ENCODE measurements around the gene BLACAT1. TPM values are rescaled to one million over a fixed set of nuclear protein-coding genes. Genes with fewer than 3 reads are reported as not detected.

BLACAT1 gene
- total RNA-seq, 1 experiment from 2014 or later = 13.5 TPM

DNA sequence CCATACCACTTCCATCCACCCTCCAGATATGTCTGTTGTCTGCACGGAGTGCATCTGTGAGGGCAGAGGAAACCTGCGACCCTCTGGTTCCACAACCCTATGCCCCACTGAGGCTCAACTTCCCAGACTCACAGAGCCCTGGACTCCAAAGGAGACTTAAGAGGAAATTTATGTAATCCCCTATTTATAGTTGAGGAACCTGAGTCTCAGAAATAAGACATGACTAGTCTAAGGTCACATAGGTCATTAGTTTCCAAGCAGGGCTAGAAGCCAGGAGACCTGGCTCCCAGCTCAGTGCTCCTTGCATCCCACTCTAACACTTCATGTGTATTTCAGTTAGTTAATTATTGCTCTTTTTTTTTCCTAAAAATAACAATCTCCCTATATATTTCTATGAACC lies 18.3 kb downstream of the BLACAT1 start:
- no peaks in the 10 kb centered on the region for H3K27me3 ChIP-seq (ENCODE audit: insufficient read depth, low read depth)
- no peak overlapping the region for H3K4me3 ChIP-seq
- intact Hi-C loops (cut with micrococcal nuclease; ENCODE audit: unreplicated experiment) = no loop called here
- peaks cover 24% of the 10 kb centered on the region for H3F3A ChIP-seq (ENCODE audit: insufficient read depth, low read depth)
- H2AFZ ChIP-seq = no peak overlapping the region
- no peaks in the 10 kb centered on the region for H3K9me2 ChIP-seq (ENCODE audit: insufficient read depth)
- ChIA-PET POLR2A (ENCODE audit: unreplicated experiment) (interaction anchor here (0.6 kb wide), 1 partner anchor 195 kb away, joined by 3 read pairs; no protein-coding TSS in a partner anchor), CTCF (no interaction called here)
- H3K4me2 ChIP-seq = no peak overlapping the region
- peaks cover 26% of the 10 kb centered on the region for H3K4me1 ChIP-seq (replicated peaks; ENCODE audit: insufficient read depth)
- peaks cover 6% of the 10 kb centered on the region; the same call in 1 of the 2 replicates for H4K20me1 ChIP-seq (ENCODE audit: insufficient read depth)
- TF ChIP-seq, protein P1, sequence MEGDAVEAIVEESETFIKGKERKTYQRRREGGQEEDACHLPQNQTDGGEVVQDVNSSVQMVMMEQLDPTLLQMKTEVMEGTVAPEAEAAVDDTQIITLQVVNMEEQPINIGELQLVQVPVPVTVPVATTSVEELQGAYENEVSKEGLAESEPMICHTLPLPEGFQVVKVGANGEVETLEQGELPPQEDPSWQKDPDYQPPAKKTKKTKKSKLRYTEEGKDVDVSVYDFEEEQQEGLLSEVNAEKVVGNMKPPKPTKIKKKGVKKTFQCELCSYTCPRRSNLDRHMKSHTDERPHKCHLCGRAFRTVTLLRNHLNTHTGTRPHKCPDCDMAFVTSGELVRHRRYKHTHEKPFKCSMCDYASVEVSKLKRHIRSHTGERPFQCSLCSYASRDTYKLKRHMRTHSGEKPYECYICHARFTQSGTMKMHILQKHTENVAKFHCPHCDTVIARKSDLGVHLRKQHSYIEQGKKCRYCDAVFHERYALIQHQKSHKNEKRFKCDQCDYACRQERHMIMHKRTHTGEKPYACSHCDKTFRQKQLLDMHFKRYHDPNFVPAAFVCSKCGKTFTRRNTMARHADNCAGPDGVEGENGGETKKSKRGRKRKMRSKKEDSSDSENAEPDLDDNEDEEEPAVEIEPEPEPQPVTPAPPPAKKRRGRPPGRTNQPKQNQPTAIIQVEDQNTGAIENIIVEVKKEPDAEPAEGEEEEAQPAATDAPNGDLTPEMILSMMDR (conservative IDR thresholded peaks at IDR 0.05) = no peak
- no peak for TF ChIP-seq EZH2 (IDR thresholded peaks at IDR 0.05; ENCODE audit: low read depth)
- no peaks in the 10 kb centered on the region for H3K36me3 ChIP-seq (ENCODE audit: low read depth)
- no TSS peak for BruUV-seq (replicated peaks)
- no peak for DNase-seq
- H3K9me3 ChIP-seq (ENCODE audit: insufficient read depth, low read depth) = no peaks in the 10 kb centered on the region
- no peak overlapping the region for H3K27ac ChIP-seq
- H3K79me2 ChIP-seq (ENCODE audit: low read depth) = no peaks in the 10 kb centered on the region

DNA sequence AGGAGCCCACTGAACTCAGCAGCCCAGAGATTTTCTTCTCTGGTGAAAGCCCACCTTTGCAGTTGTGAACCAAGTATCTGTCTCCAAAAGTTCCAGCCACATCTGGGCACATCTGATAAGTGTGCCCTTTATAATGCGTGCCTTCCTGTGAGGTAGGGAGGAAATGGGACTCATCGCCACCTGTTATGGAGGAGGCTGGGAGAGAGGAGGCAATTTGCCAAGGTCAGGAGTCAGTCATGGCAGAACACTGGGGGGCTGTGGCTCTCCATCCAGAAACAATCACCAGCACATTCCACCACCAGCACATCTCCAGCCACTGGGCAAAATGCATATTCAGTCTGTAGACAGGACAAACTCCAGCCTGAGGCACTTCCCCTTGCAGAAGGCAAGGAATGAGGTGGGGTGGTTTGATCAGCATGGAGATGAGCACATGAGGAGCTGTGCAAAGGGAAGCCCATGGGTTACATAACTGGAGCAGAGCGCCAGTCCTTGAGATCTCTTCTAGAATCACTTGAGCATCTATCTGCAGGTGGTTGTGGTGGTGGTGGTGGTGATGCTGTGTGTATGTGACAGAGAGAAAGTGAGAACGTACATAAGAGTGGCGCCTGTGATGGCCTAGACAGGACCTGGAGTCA lies 19.0 kb downstream of the BLACAT1 start:
- Histone ChIP-seq H3K79me2 (ENCODE audit: low read depth) (no peaks in the 10 kb centered on the region), H3K9me3 (ENCODE audit: insufficient read depth, low read depth) (no peaks in the 10 kb centered on the region), H3K4me1 (replicated peaks; ENCODE audit: insufficient read depth) (peaks cover 20% of the 10 kb centered on the region), H3K27me3 (ENCODE audit: insufficient read depth, low read depth) (no peaks in the 10 kb centered on the region), H3F3A (ENCODE audit: insufficient read depth, low read depth) (peaks cover 17% of the 10 kb centered on the region), H3K9me2 (ENCODE audit: insufficient read depth) (no peaks in the 10 kb centered on the region), H3K36me3 (ENCODE audit: low read depth) (no peaks in the 10 kb centered on the region), H3K4me2 (no peak overlapping the region), H3K4me3 (no peak overlapping the region), H4K20me1 (ENCODE audit: insufficient read depth) (0 out of 2 replicates have a peak, but pooled peaks cover under 1% of the 10 kb centered on the region), H3K27ac (no peak overlapping the region), H2AFZ (no peak overlapping the region)
- POLR2A ChIA-PET (ENCODE audit: unreplicated experiment) = interaction anchor here (0.6 kb wide), 1 partner anchor 196 kb away, joined by 3 read pairs; no protein-coding TSS in a partner anchor
- no TSS peak for BruUV-seq (replicated peaks)
- no peak for TF ChIP-seq EZH2 (IDR thresholded peaks at IDR 0.05; ENCODE audit: low read depth)
- intact Hi-C loops (cut with micrococcal nuclease; ENCODE audit: unreplicated experiment) = no loop called here
- CTCF ChIA-PET = no interaction called here
- DNase-seq = no peak

DNA sequence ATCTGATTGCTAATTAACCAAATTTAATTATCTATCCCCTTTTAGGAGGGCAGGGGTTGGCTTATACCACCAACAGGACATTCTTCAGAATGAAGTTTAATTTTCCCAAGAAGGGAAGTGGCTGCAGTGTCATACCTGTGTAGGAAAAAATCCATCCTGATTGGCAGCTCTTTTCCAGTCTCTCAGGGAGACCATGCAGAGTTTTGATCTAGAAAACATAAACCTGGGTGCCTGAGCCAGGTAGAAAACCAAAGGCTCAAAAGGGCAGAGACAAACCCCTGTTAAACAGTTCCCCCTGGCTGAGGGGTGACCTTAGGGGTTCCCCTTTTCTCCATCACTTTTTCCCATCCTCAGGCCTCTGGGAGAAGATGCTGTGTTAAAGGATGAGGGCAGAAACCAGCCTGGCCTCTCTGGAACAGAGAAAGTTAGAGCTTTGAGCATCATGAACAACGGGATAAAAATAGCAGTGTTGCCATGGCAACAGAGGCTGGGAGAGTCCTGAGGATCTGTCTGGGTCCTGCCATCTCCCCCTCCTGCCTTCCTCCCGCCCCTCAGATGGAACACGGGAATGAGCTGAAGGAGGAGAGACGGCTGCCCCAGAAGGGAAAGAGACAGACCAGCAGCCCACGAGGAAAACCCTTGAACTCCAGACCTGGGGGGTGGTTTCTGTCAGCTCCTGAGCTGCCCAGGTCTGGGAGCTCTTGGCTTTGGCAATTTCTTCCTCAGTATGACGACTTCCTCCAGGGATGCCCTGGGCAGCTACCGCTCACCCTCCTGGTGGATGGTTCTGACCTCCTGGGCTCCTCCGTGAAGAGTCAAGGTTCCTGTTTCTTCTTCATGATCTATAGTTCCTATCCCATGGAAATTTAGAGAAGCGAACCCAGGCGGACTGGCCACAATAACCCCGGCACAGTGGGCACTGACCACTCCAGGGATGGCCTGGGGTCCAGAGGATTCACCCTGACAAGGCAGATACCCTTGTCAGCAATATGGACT lies 20.0 kb downstream of the BLACAT1 start:
- Histone ChIP-seq H3K27ac (no peak overlapping the region), H3K9me2 (ENCODE audit: insufficient read depth) (no peaks in the 10 kb centered on the region), H3F3A (ENCODE audit: insufficient read depth, low read depth) (0 out of 2 replicates have a peak, but pooled peaks cover 10% of the 10 kb centered on the region), H3K4me3 (no peak overlapping the region), H3K79me2 (ENCODE audit: low read depth) (no peaks in the 10 kb centered on the region), H3K36me3 (ENCODE audit: low read depth) (no peaks in the 10 kb centered on the region), H3K4me2 (no peak overlapping the region), H2AFZ (no peak overlapping the region), H4K20me1 (ENCODE audit: insufficient read depth) (no peaks in the 10 kb centered on the region), H3K27me3 (ENCODE audit: insufficient read depth, low read depth) (peaks cover 5% of the 10 kb centered on the region; the same call in 1 of the 2 replicates), H3K4me1 (replicated peaks; ENCODE audit: insufficient read depth) (peaks cover 9% of the 10 kb centered on the region), H3K9me3 (ENCODE audit: insufficient read depth, low read depth) (no peaks in the 10 kb centered on the region)
- ChIA-PET POLR2A (ENCODE audit: unreplicated experiment) (interaction anchor here (0.6 kb wide), 1 partner anchor 15 kb away, joined by 5 read pairs; no protein-coding TSS in a partner anchor), CTCF (no interaction called here)
- DNase-seq = no peak
- no TSS peak for BruUV-seq (replicated peaks)
- no peak for TF ChIP-seq EZH2 (IDR thresholded peaks at IDR 0.05; ENCODE audit: low read depth)
- TF ChIP-seq, protein P1 (conservative IDR thresholded peaks at IDR 0.05) = no peak
- intact Hi-C loops (cut with micrococcal nuclease; ENCODE audit: unreplicated experiment) = no loop called here
